ENCODE data around the gene ZHX3. TPM values are rescaled to one million over a fixed set of nuclear protein-coding genes. Genes with fewer than 3 reads are reported as not detected.

ZHX3 gene
- total RNA-seq, 8 experiments from 2014 or later = 6.6 to 20.6 (median 13.0) TPM

DNA sequence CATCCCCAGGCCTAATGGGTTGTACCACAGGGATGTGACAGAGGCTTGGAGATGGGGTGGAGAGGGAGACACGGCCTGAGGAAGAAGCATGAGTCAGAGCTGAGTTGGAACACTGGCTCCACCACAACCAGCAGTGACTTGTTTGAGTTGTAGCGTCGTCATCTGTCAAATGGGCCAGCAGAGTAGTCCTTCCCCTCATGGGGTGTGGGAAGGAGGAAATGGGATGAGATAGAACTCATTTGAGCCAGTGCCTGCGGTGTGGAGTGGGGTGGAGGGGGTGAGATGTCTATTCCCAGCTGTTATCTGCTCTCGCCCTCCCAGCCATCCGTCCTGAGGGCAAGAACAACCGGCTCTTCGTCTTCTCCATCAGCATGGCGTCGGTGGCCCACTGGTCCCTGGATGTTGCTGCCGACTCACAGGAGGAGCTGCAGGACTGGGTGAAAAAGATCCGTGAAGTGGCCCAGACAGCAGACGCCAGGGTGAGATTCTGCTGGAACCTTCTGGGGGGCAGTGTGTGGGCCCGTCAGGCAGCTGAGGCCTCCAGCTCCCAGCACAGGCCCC lies 147.7 kb downstream of the ZHX3 start:
- WGBS, 10 experiments = 20 to 100% (median 91%) methylated on average over 1 to 11 of the region's 14 CpGs; no CpG with 5 or more reads in 4 of the 10 experiments
- in situ Hi-C loops (cut with MboI; ENCODE audit: low pct_unique_long_range_greater_than_20kb in 2 of 9, low sequenced_read_pairs in 9 of 9, unreplicated experiment in 9 of 9) = loop anchor here in 7 of 9 experiments (10.0 to 25.0 kb wide), 3 partner anchors 165 to 175 kb away; partner anchors contain the start of gene LPIN3 (in 3 of the 7)
- peak in 2 of 8 experiments; percentile 49 to 57 for ATAC-seq (replicated peaks in 6 of 8)

DNA sequence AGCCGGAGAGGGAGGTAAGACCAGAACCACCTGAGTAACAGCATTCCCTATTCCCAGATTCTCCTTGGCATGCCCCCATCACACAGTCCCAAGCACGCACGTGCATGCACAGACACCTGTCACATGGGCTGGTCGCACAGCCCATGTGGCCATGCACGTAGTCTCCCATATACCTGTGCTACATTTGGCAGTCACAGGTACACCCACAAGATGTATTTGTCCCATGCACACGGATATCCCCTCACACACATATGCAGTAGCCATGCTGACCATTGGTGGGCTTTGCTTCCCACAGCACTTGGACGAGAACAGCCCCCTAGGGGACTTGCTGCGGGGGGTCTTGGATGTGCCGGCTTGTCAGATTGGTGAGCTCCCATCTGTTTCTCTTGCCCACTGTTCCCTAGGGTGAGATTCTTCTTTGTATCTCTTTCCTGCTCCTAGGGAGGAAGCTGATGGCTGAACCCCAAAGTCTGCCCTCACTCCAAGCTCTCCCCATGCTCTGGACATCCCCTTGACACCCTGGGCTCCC lies 148.3 kb downstream of the ZHX3 start:
- Histone ChIP-seq H3K4me1 (replicated peaks in 1 of 2) (no peaks in the 10 kb centered on the region), H3K4me3 (no peak overlapping the region), H3K27ac (no peak overlapping the region)
- WGBS, 10 experiments = 83 to 100% (median 100%) methylated on average over 1 to 4 of the region's 9 CpGs; no CpG with 5 or more reads in 6 of the 10 experiments
- ATAC-seq (replicated peaks in 6 of 8) = no peak
- in situ Hi-C loops (cut with MboI; ENCODE audit: low pct_unique_long_range_greater_than_20kb in 2 of 9, low sequenced_read_pairs in 9 of 9, unreplicated experiment in 9 of 9) = loop anchor here in 2 of 9 experiments (25.0 kb wide), 1 partner anchor 168 kb away; the partner anchor contains the start of gene LPIN3 (in 2 of the 2)

More for the DNA sequence above, 147.7 kb downstream of the ZHX3 start:
- H3K27ac ChIP-seq = no peak overlapping the region
- no peaks in the 10 kb centered on the region for H3K4me1 ChIP-seq (replicated peaks in 1 of 2)
- H3K4me3 ChIP-seq = no peak overlapping the region

DNA sequence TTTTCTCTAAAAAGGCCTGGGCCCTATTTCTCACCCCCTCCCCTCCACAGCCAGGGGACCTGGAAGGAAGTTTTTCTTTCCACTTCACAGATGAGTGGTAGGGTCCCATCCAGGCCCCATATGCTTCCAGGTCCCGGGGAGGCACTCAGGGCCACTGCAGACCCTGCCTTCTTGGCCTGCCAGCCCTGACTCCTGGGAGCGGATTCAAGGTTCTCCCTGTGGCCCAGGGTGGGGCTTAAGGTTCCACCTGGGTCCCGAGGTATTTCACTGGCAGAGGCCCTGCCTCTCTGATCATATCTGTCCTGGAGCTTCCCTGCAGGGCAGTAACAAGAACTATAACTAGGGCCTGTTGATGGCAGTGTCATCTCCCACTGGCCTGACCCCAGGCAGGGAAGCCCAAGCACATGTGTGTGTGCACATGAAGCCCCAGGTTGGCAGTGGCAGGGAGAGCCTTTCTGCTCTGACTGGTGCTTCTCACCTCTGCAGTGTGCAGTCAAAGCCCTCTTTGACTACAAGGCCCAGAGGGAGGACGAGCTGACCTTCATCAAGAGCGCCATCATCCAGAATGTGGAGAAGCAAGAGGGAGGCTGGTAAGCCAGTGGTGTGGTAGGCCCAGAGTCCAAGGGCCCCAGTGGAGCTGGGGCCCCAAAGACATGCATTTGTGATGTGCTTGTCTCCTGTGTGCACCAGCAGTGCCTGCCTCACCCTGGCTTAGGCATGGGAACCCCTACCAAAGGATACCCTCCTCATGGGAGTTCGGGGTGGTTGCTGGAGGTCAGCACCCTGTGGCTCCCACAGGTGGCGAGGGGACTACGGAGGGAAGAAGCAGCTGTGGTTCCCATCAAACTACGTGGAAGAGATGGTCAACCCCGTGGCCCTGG lies 149.0 kb downstream of the ZHX3 start:
- WGBS, 10 experiments = 96 to 100% (median 100%) methylated on average over 1 to 5 of the region's 10 CpGs; no CpG with 5 or more reads in 5 of the 10 experiments
- in situ Hi-C loops (cut with MboI; ENCODE audit: low pct_unique_long_range_greater_than_20kb in 2 of 9, low sequenced_read_pairs in 9 of 9, unreplicated experiment in 9 of 9) = loop anchor here in 2 of 9 experiments (25.0 kb wide), 1 partner anchor 169 kb away; the partner anchor contains the start of gene LPIN3 (in 2 of the 2)
- no peak for ATAC-seq (replicated peaks in 6 of 8)

DNA sequence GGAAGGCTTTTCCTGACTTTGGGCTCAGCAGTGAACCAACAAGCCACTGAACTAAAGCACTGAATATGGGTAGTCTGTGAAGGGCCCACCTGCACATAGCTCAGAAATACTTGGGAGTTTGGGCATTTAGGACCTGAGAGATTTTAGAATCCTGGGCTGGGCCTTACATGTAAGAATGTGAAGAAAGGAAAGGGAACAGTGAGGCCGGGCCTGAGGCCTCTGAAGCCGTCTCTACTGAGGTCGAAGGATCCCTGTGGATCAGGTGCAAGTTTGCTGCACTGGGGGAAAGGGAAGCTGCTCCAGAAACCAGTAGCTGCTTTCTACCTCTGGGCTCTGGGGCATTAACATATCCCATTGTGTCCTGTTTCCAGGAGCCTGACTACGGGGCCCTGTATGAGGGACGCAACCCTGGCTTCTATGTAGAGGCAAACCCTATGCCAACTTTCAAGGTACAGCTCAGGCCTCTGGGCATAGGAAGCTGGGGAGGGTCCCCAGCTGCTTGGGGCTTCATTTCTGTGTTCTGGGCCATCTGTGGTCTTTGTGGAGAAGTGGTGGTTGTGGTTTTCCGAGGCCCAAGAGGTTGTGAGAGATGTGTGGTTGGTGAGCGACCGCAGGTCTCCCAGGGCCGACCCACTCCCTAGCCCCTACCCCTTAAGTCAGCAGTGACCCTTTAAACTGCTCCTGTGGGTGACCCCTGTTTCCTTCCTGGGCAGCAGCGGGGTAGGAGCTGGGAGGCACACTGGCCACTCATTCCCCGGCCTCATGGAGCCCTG lies 149.9 kb downstream of the ZHX3 start:
- in situ Hi-C loops (cut with MboI; ENCODE audit: low pct_unique_long_range_greater_than_20kb in 2 of 9, low sequenced_read_pairs in 9 of 9, unreplicated experiment in 9 of 9) = loop anchor here in 2 of 9 experiments (25.0 kb wide), 1 partner anchor 170 kb away; the partner anchor contains the start of gene LPIN3 (in 2 of the 2)
- 80 to 100% (median 90%) methylated on average over 1 to 5 of the region's 11 CpGs; no CpG with 5 or more reads in 6 of the 10 experiments for WGBS, 10 experiments
- no peak overlapping the region for H3K4me3 ChIP-seq
- no peak overlapping the region for H3K27ac ChIP-seq
- no peak for ATAC-seq (replicated peaks in 6 of 8)
- no peaks in the 10 kb centered on the region for H3K4me1 ChIP-seq (replicated peaks in 1 of 2)

More for the DNA sequence above, 149.0 kb downstream of the ZHX3 start:
- Histone ChIP-seq H3K27ac (no peak overlapping the region), H3K4me3 (no peak overlapping the region), H3K4me1 (replicated peaks in 1 of 2) (no peaks in the 10 kb centered on the region)

DNA sequence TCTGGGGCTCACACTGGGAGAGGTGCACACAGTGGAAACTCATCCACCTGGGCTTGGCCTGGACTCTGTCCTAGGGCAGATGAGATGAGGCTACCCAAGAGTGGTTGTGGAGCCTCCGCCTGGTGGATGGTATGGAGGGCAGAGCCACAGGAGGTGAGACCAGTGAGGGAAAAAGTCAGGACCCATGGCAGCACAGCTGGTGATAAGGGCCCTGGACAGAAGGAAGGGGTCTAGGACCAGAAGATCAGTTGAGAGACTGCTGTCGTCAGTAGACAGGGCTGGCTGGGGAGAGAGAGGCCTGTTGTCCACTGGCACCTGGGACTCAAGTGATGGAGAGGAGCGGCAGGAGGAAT lies 150.4 kb downstream of the ZHX3 start:
- no peak overlapping the region for H3K4me3 ChIP-seq
- in situ Hi-C loops (cut with MboI; ENCODE audit: low pct_unique_long_range_greater_than_20kb in 2 of 9, low sequenced_read_pairs in 9 of 9, unreplicated experiment in 9 of 9) = loop anchor here in 2 of 9 experiments (25.0 kb wide), 1 partner anchor 170 kb away; the partner anchor contains the start of gene LPIN3 (in 2 of the 2)
- ATAC-seq (replicated peaks in 6 of 8) = no peak
- no peaks in the 10 kb centered on the region for H3K4me1 ChIP-seq (replicated peaks in 1 of 2)
- WGBS, 10 experiments = 67 to 100% (median 100%) methylated on average over 1 to 2 of the region's 3 CpGs; no CpG with 5 or more reads in 7 of the 10 experiments
- no peak overlapping the region for H3K27ac ChIP-seq

DNA sequence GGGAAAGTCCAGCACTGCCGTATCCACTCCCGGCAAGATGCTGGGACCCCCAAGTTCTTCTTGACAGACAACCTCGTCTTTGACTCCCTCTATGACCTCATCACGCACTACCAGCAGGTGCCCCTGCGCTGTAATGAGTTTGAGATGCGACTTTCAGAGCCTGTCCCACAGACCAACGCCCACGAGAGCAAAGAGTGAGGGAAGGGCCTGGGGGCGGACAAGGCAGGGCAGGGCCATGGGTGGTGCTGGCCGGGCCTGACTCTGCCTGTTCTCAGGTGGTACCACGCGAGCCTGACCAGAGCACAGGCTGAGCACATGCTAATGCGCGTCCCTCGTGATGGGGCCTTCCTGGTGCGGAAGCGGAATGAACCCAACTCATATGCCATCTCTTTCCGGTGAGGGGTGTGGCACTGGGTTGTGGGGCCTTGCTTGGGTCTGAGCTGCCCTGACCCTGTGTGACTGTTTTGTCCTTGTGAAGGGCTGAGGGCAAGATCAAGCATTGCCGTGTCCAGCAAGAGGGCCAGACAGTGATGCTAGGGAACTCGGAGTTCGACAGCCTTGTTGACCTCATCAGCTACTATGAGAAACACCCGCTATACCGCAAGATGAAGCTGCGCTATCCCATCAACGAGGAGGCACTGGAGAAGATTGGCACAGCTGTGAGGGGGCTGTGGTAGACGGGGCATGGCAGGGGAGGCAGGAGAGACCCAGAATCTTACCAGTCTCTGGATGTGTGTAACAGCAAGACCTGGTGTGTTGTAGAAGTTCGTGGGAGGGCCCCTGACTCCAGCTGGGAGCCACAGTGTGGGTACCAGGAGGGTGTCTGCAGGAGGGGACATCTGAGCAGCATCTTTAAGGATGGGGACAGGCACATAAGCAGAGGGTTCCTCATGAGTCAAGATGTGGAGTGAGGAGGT lies 151.1 kb downstream of the ZHX3 start:
- peak in 1 of 8 experiments; percentile 6 for ATAC-seq (replicated peaks in 6 of 8)
- no peak overlapping the region for H3K27ac ChIP-seq
- in situ Hi-C loops (cut with MboI; ENCODE audit: low pct_unique_long_range_greater_than_20kb in 2 of 9, low sequenced_read_pairs in 9 of 9, unreplicated experiment in 9 of 9) = loop anchor here in 2 of 9 experiments (25.0 kb wide), 1 partner anchor 171 kb away; the partner anchor contains the start of gene LPIN3 (in 2 of the 2)

DNA sequence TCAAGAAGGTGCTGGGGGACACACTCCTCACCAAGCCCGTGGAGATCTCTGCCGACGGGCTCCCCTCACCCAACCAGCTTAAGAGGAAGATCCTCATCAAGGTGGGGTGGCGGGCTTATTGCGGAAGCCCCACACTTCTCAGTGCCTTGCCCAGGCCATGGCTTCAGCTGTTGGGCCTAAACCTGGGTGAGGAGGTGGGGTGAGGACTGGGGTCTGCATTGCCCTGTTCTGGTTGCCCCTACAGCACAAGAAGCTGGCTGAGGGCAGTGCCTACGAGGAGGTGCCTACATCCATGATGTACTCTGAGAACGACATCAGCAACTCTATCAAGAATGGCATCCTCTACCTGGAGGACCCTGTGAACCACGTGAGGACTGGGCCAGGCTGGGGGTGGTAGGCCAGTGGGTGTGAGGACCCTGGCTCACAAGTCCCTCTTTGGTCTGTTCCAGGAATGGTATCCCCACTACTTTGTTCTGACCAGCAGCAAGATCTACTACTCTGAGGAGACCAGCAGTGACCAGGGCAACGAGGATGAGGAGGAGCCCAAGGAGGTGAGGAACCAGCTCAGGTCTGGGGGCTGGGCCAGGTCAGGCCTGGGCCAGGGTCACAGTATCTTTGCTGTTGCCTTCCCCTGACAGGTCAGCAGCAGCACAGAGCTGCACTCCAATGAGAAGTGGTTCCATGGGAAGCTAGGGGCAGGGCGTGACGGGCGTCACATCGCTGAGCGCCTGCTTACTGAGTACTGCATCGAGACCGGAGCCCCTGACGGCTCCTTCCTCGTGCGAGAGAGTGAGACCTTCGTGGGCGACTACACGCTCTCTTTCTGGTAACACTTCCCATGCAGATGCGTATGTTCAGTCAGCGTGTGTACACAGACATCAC lies 152.3 kb downstream of the ZHX3 start:
- WGBS, 10 experiments = 84 to 100% (median 96%) methylated on average over 1 to 20 of the region's 24 CpGs; no CpG with 5 or more reads in 2 of the 10 experiments
- no peak overlapping the region for H3K27ac ChIP-seq
- in situ Hi-C loops (cut with MboI; ENCODE audit: low pct_unique_long_range_greater_than_20kb in 2 of 9, low sequenced_read_pairs in 9 of 9, unreplicated experiment in 9 of 9) = loop anchor here in 2 of 9 experiments (25.0 kb wide), 1 partner anchor 172 kb away; the partner anchor contains the start of gene LPIN3 (in 2 of the 2)
- no peak for ATAC-seq (replicated peaks in 6 of 8)
- H3K4me3 ChIP-seq = no peak overlapping the region
- H3K4me1 ChIP-seq (replicated peaks in 1 of 2) = no peaks in the 10 kb centered on the region

More for the DNA sequence above, 151.1 kb downstream of the ZHX3 start:
- H3K4me3 ChIP-seq = no peak overlapping the region
- 70 to 100% (median 95%) methylated on average over 1 to 21 of the region's 27 CpGs; no CpG with 5 or more reads in 2 of the 10 experiments for WGBS, 10 experiments
- no peaks in the 10 kb centered on the region for H3K4me1 ChIP-seq (replicated peaks in 1 of 2)

DNA sequence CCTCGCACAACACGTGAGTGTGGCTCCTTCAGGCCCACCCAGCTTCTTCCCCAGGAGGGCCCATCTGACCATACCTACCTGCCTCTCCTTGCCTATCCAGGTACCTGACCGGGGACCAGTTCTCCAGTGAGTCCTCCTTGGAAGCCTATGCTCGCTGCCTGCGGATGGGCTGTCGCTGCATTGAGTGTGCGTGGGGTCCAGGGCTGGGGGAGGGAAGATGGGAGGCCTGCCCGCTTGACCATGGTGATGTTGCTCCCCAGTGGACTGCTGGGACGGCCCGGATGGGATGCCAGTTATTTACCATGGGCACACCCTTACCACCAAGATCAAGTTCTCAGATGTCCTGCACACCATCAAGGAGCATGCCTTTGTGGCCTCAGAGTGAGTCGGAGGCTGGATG lies 153.7 kb downstream of the ZHX3 start:
- Histone ChIP-seq H3K4me1 (replicated peaks in 1 of 2) (no peaks in the 10 kb centered on the region), H3K27ac (no peak overlapping the region), H3K4me3 (no peak overlapping the region)
- no peak for ATAC-seq (replicated peaks in 6 of 8)
- WGBS, 10 experiments = 89 to 100% (median 100%) methylated on average over 1 to 8 of the region's 11 CpGs; no CpG with 5 or more reads in 3 of the 10 experiments
- in situ Hi-C loops (cut with MboI; ENCODE audit: low pct_unique_long_range_greater_than_20kb in 2 of 9, low sequenced_read_pairs in 9 of 9, unreplicated experiment in 9 of 9) = loop anchor here in 2 of 9 experiments (25.0 kb wide), 1 partner anchor 173 kb away; the partner anchor contains the start of gene LPIN3 (in 2 of the 2)

DNA sequence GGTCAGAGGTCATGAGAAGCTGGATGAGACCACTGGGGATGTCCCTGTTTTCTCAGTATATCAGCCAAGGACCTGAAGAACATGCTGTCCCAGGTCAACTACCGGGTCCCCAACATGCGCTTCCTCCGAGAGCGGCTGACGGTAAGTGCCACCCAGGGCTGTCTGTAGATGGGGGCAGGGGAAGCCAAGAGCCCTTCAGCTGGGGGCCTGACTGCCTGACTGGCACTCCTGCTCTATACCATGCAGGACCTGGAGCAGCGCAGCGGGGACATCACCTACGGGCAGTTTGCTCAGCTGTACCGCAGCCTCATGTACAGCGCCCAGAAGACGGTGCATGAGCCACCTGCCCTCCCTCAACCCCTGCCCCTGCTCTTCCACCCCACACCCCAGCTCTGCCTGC lies 155.1 kb downstream of the ZHX3 start:
- H3K4me1 ChIP-seq (replicated peaks in 1 of 2) = no peaks in the 10 kb centered on the region
- ATAC-seq (replicated peaks in 6 of 8) = no peak
- WGBS, 10 experiments = 93 to 100% (median 100%) methylated on average over 1 to 4 of the region's 11 CpGs; no CpG with 5 or more reads in 6 of the 10 experiments
- in situ Hi-C loops (cut with MboI; ENCODE audit: low pct_unique_long_range_greater_than_20kb in 2 of 9, low sequenced_read_pairs in 9 of 9, unreplicated experiment in 9 of 9) = loop anchor here in 2 of 9 experiments (25.0 kb wide), 1 partner anchor 175 kb away; the partner anchor contains the start of gene LPIN3 (in 2 of the 2)
- no peak overlapping the region for H3K4me3 ChIP-seq
- H3K27ac ChIP-seq = no peak overlapping the region

DNA sequence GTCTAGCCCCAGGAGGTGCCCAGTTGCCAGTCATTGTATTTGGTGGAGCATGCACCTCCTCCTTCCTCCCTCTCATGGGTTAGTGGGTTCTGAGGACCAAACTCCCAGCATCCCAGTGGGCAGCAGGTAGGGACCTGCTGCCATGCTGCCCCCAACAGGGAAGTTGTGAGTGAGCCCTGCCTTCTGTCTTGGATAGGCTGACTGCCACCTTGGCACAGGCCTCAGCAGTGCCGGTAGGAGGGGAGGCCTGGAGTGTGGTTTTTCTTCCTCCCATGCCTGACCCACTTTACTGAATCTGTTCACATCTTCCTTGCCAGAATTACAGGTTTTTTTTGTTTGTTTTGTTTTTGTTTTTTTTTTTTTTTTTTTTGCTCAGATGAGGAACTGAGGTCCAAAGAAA lies 155.6 kb downstream of the ZHX3 start:
- Histone ChIP-seq H3K4me1 (replicated peaks in 1 of 2) (no peaks in the 10 kb centered on the region), H3K4me3 (no peak overlapping the region), H3K27ac (no peak overlapping the region)
- 25 to 100% (median 68%) methylated on average over 1 of the region's 1 CpG; no CpG with 5 or more reads in 6 of the 10 experiments for WGBS, 10 experiments
- no peak for ATAC-seq (replicated peaks in 6 of 8)
- in situ Hi-C loops (cut with MboI; ENCODE audit: low pct_unique_long_range_greater_than_20kb in 2 of 9, low sequenced_read_pairs in 9 of 9, unreplicated experiment in 9 of 9) = loop anchor here in 2 of 9 experiments (25.0 kb wide), 1 partner anchor 175 kb away; the partner anchor contains the start of gene LPIN3 (in 2 of the 2)

Measured in motor neuron (in vitro differentiated cells).